ENCODE measurements around the gene CST7.

The CST7 gene, protein sequence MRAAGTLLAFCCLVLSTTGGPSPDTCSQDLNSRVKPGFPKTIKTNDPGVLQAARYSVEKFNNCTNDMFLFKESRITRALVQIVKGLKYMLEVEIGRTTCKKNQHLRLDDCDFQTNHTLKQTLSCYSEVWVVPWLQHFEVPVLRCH

GRCh38 chr20:24948939-24949679, at the start of gene CST7:
Gene CST7, plus strand, starts transcription at chr20:24949269. Its CDS starts 237 bp downstream, at chr20:24949506.
- no peaks in the 10 kb centered on the region for H3K4me1 ChIP-seq (ENCODE audit: control insufficient read depth, insufficient read depth, low read length)
- H3K9ac ChIP-seq (ENCODE audit: low read depth, low read length): no peak within 1 kb of the TSS

GRCh38 chr20:24906806-24907205, 42.3 kb upstream of the CST7 start:
- H3K27me3 ChIP-seq (ENCODE audit: control insufficient read depth, insufficient read depth, low read length): no peaks in the 10 kb centered on the region
- no peak overlapping the region for H3K4me3 ChIP-seq (ENCODE audit: low read depth, low read length)
- no peaks in the 10 kb centered on the region for H3K36me3 ChIP-seq (ENCODE audit: control insufficient read depth, insufficient read depth, low read length)
- H3K9me3 ChIP-seq (ENCODE audit: control insufficient read depth, insufficient read depth, low read length): no peaks in the 10 kb centered on the region
- H3K4me1 ChIP-seq (ENCODE audit: control insufficient read depth, insufficient read depth, low read length): no peaks in the 10 kb centered on the region
- H3K9ac ChIP-seq (ENCODE audit: low read depth, low read length): no peak overlapping the region

More at GRCh38 chr20:24948939-24949679, at the start of gene CST7:
- Histone ChIP-seq H3K36me3 (ENCODE audit: control insufficient read depth, insufficient read depth, low read length) (no peaks in the 10 kb centered on the region), H3K27me3 (ENCODE audit: control insufficient read depth, insufficient read depth, low read length) (no peaks in the 10 kb centered on the region), H3K4me3 (ENCODE audit: low read depth, low read length) (no peak within 1 kb of the TSS), H3K9me3 (ENCODE audit: control insufficient read depth, insufficient read depth, low read length) (no peaks in the 10 kb centered on the region)

DNA sequence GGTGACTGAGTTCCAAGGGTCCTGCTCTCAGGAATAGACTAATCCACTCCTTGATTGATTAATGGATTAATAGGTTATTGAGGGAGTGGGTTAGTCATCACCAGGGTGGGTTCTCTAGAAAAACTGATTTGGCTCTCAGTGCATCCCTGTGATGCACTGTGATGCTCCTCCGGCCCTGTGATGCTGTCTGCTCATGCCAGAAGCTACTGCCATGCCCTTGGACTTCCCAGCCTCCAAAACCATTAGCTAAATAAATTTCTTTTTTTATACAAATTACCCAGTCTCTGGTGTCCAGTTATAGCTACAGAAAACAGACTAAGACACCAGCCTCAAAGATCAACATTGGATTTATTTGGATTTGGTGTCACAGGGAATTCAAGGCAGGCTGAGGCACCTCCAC, 40.4 kb upstream of the CST7 start:
- H3K9me3 ChIP-seq (ENCODE audit: control insufficient read depth, insufficient read depth, low read length): no peaks in the 10 kb centered on the region
- H3K36me3 ChIP-seq (ENCODE audit: control insufficient read depth, insufficient read depth, low read length): no peaks in the 10 kb centered on the region
- H3K9ac ChIP-seq (ENCODE audit: low read depth, low read length): no peak overlapping the region
- H3K4me1 ChIP-seq (ENCODE audit: control insufficient read depth, insufficient read depth, low read length): no peaks in the 10 kb centered on the region
- H3K27me3 ChIP-seq (ENCODE audit: control insufficient read depth, insufficient read depth, low read length): no peaks in the 10 kb centered on the region
- H3K4me3 ChIP-seq (ENCODE audit: low read depth, low read length): no peak overlapping the region

DNA sequence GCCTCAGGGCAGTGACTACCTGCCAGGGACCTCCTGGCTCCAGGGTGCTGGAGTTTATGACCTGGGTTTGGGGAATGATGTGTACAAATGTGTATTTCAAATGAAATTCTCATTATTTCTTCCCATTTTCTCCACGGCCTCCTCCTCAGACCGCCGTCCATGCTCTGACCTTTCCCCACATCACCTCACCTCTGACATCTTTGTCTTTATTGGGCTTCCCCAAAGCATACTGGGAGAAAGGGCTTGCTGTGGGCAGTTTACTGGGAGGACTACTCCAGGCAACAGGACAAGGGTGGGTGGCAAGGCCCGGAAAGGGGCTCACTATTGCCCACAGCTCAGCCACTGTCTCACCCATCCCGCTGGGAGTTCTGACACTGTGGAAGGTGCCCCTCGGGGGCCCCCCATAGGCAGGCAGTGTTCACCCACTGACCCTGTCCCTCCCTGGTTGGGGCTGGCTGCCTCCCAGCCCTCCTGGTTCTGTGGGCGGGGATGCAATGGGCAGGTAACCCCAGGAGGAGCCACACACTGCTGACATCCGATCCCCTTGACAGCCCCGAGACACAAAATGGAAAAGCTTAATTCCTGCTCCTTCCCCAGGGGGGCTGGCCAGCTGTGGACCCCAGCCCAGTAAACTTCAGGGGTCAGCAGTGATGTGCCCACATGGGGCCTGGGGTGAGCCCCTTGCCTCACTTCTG, 39.8 kb upstream of the CST7 start:
- no peaks in the 10 kb centered on the region for H3K4me1 ChIP-seq (ENCODE audit: control insufficient read depth, insufficient read depth, low read length)
- H3K36me3 ChIP-seq (ENCODE audit: control insufficient read depth, insufficient read depth, low read length): no peaks in the 10 kb centered on the region
- no peak overlapping the region for H3K9ac ChIP-seq (ENCODE audit: low read depth, low read length)
- no peaks in the 10 kb centered on the region for H3K9me3 ChIP-seq (ENCODE audit: control insufficient read depth, insufficient read depth, low read length)
- no peak overlapping the region for H3K4me3 ChIP-seq (ENCODE audit: low read depth, low read length)
- no peaks in the 10 kb centered on the region for H3K27me3 ChIP-seq (ENCODE audit: control insufficient read depth, insufficient read depth, low read length)

GRCh38 chr20:24909861-24910260, 39.2 kb upstream of the CST7 start:
- no peaks in the 10 kb centered on the region for H3K4me1 ChIP-seq (ENCODE audit: control insufficient read depth, insufficient read depth, low read length)
- H3K27me3 ChIP-seq (ENCODE audit: control insufficient read depth, insufficient read depth, low read length): no peaks in the 10 kb centered on the region
- no peak overlapping the region for H3K4me3 ChIP-seq (ENCODE audit: low read depth, low read length)
- no peaks in the 10 kb centered on the region for H3K36me3 ChIP-seq (ENCODE audit: control insufficient read depth, insufficient read depth, low read length)
- H3K9me3 ChIP-seq (ENCODE audit: control insufficient read depth, insufficient read depth, low read length): no peaks in the 10 kb centered on the region
- no peak overlapping the region for H3K9ac ChIP-seq (ENCODE audit: low read depth, low read length)

DNA sequence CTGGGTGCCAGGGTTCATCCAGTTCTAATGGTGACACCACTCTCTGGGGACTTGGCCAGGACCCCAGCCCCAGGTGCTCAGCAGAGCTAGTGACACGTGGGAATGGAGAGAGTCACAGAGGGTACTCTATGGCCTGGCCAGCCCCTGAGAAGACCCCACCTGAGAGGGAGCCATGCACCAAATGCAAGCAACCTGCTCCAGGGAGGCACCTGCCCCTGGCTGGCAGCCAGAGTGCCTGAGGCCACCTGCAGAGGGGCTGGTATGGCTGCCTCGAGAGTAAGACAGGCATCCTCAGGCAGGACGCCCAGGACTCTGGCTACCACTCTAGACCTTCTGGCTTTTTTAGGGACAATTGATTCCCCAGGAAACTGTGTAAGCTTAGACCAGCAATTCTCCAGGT, 38.6 kb upstream of the CST7 start:
- H3K4me1 ChIP-seq (ENCODE audit: control insufficient read depth, insufficient read depth, low read length): no peaks in the 10 kb centered on the region
- H3K9me3 ChIP-seq (ENCODE audit: control insufficient read depth, insufficient read depth, low read length): no peaks in the 10 kb centered on the region
- H3K36me3 ChIP-seq (ENCODE audit: control insufficient read depth, insufficient read depth, low read length): no peaks in the 10 kb centered on the region

GRCh38 chr20:24911461-24911860, 37.6 kb upstream of the CST7 start:
- no peak overlapping the region for H3K4me3 ChIP-seq (ENCODE audit: low read depth, low read length)
- no peaks in the 10 kb centered on the region for H3K27me3 ChIP-seq (ENCODE audit: control insufficient read depth, insufficient read depth, low read length)
- H3K9me3 ChIP-seq (ENCODE audit: control insufficient read depth, insufficient read depth, low read length): no peaks in the 10 kb centered on the region
- no peaks in the 10 kb centered on the region for H3K36me3 ChIP-seq (ENCODE audit: control insufficient read depth, insufficient read depth, low read length)
- H3K4me1 ChIP-seq (ENCODE audit: control insufficient read depth, insufficient read depth, low read length): no peaks in the 10 kb centered on the region
- no peak overlapping the region for H3K9ac ChIP-seq (ENCODE audit: low read depth, low read length)

More for the DNA sequence above, 38.6 kb upstream of the CST7 start:
- H3K27me3 ChIP-seq (ENCODE audit: control insufficient read depth, insufficient read depth, low read length): no peaks in the 10 kb centered on the region
- no peak overlapping the region for H3K4me3 ChIP-seq (ENCODE audit: low read depth, low read length)
- no peak overlapping the region for H3K9ac ChIP-seq (ENCODE audit: low read depth, low read length)

- no peak overlapping the region for H3K9ac ChIP-seq (ENCODE audit: low read depth, low read length)
- H3K36me3 ChIP-seq (ENCODE audit: control insufficient read depth, insufficient read depth, low read length): no peaks in the 10 kb centered on the region
- peaks cover 4% of the 10 kb centered on the region for H3K27me3 ChIP-seq (ENCODE audit: control insufficient read depth, insufficient read depth, low read length)
- no peaks in the 10 kb centered on the region for H3K4me1 ChIP-seq (ENCODE audit: control insufficient read depth, insufficient read depth, low read length)
- no peak overlapping the region for H3K4me3 ChIP-seq (ENCODE audit: low read depth, low read length)
- no peaks in the 10 kb centered on the region for H3K9me3 ChIP-seq (ENCODE audit: control insufficient read depth, insufficient read depth, low read length)
Observed at GRCh38 chr20:24912397-24913075, 36.5 kb upstream of the CST7 start.

DNA sequence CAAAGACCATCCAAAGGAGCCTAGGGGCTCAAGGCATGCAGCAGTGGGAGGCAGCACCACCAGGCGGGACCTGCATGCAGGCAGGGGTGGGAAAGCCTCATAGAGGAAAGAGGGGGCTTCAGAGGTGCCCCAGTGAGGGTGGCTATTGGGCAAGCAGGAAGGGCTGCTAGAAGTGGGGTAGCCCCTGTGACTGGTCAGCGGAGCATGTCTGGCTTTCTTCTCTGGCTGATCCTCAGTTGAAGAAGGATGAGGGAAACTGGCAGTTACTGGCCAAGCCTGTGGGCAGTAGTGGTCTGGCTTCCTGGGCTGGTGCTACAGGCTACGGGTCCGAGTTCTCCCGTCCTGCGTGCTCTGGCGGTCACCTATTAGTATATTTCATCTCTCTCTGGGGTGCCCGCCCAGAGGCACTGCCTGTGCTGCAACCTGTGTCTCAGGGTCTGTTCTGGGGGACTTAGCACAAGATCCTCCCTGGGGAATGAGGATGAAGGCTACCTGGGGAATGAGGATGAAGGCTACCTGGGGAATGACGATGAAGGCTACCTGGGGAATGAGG, 35.9 kb upstream of the CST7 start:
- H3K9me3 ChIP-seq (ENCODE audit: control insufficient read depth, insufficient read depth, low read length): no peaks in the 10 kb centered on the region
- no peak overlapping the region for H3K4me3 ChIP-seq (ENCODE audit: low read depth, low read length)
- no peaks in the 10 kb centered on the region for H3K36me3 ChIP-seq (ENCODE audit: control insufficient read depth, insufficient read depth, low read length)
- no peak overlapping the region for H3K9ac ChIP-seq (ENCODE audit: low read depth, low read length)
- H3K4me1 ChIP-seq (ENCODE audit: control insufficient read depth, insufficient read depth, low read length): no peaks in the 10 kb centered on the region
- peaks cover 5% of the 10 kb centered on the region for H3K27me3 ChIP-seq (ENCODE audit: control insufficient read depth, insufficient read depth, low read length)

GRCh38 chr20:24914388-24915241, 34.5 kb upstream of the CST7 start:
- no peaks in the 10 kb centered on the region for H3K4me1 ChIP-seq (ENCODE audit: control insufficient read depth, insufficient read depth, low read length)
- H3K9me3 ChIP-seq (ENCODE audit: control insufficient read depth, insufficient read depth, low read length): no peaks in the 10 kb centered on the region
- H3K9ac ChIP-seq (ENCODE audit: low read depth, low read length): no peak overlapping the region

GRCh38 chr20:24915440-24915839, 33.6 kb upstream of the CST7 start:
- Histone ChIP-seq H3K9ac (ENCODE audit: low read depth, low read length) (no peak overlapping the region), H3K9me3 (ENCODE audit: control insufficient read depth, insufficient read depth, low read length) (no peaks in the 10 kb centered on the region), H3K27me3 (ENCODE audit: control insufficient read depth, insufficient read depth, low read length) (peaks cover 5% of the 10 kb centered on the region), H3K36me3 (ENCODE audit: control insufficient read depth, insufficient read depth, low read length) (no peaks in the 10 kb centered on the region), H3K4me3 (ENCODE audit: low read depth, low read length) (no peak overlapping the region), H3K4me1 (ENCODE audit: control insufficient read depth, insufficient read depth, low read length) (no peaks in the 10 kb centered on the region)

More at GRCh38 chr20:24914388-24915241, 34.5 kb upstream of the CST7 start:
- Histone ChIP-seq H3K36me3 (ENCODE audit: control insufficient read depth, insufficient read depth, low read length) (no peaks in the 10 kb centered on the region), H3K27me3 (ENCODE audit: control insufficient read depth, insufficient read depth, low read length) (peaks cover 5% of the 10 kb centered on the region), H3K4me3 (ENCODE audit: low read depth, low read length) (no peak overlapping the region)
